Adrenal gland (tissue), 12 donors: ENCODE data around the gene CEP295NL. TPM values are rescaled to one million over a fixed set of nuclear protein-coding genes. Genes with fewer than 3 reads are reported as not detected.
"Not testable (repeated sequence)": the region's sequence is repeated elsewhere in the genome, so short reads cannot be mapped to it uniquely, and the experiment has no call there.

ENCODE experiments used
- DNase-seq, 7 donors: peaks; one replicate each; pipeline ENCODE4 v3.0.0-alpha.2; 2019 to 2020
- H3K27ac ChIP-seq, 5 donors: fragments of 200-600 bp; sonication (generic) in 4 of 5; 1 replicate in 3 of 5; 2 replicates in 2 of 5; pipeline versions ENCODE4 v1.5.1 to v1.8.0; 2016 to 2020; ENCODE audit warnings: mild to moderate bottlenecking in 1 of 5
- H3K27me3 ChIP-seq: fragments of 200-600 bp; 2 replicates; pipeline ENCODE4 v1.8.0; 2021
- H3K36me3 ChIP-seq, 2 donors: fragments of 200-600 bp; replicated peaks in 1 of 2; 1 replicate in 1 of 2; 2 replicates in 1 of 2; pipeline versions ENCODE4 v1.5.1 to v1.8.0; 2018 to 2022
- H3K4me1 ChIP-seq, 2 donors: fragments of 200-600 bp; replicated peaks in 1 of 2; 1 replicate in 1 of 2; 2 replicates in 1 of 2; pipeline versions ENCODE4 v1.5.1 to v1.8.0; 2018 to 2021
- H3K4me3 ChIP-seq, 4 donors: fragments of 200-600 bp; sonication (generic) in 3 of 4; one replicate each; pipeline ENCODE4 v1.5.1; 2016 to 2018
- H3K9me3 ChIP-seq, 3 donors: fragments of 200-600 bp; sonication (generic) in 1 of 3; replicated peaks in 1 of 3; 1 replicate in 2 of 3; 2 replicates in 1 of 3; pipeline versions ENCODE4 v1.5.1 to v1.8.0; 2016 to 2021
- POLR2A ChIP-seq, 2 donors: fragments of 450-650 bp; IDR thresholded peaks; one replicate each; pipeline ENCODE4 v1.6.1; 2017; ENCODE audit warnings: antibody characterized with exemption in 2 of 2, mild to moderate bottlenecking in 2 of 2, moderate library complexity in 1 of 2
- WGBS, 4 donors: extraction: QIAGEN DNeasy Blood & Tissue Kit in 2 of 4; methylation state at CpG; one replicate each; pipeline versions ENCODE4 v1.1.5 to v1.1.7; 2013 to 2017; 5-methylcytosine and 5-hydroxymethylcytosine counted together
- intact Hi-C, 2 donors: fragments of 100-400 bp; cut with DNase I; formaldehyde crosslinking; loops; one replicate each; pipeline versions ENCODE4 v1.14.1 to v1.15.0; 2022 to 2023
- polyA plus RNA-seq, 3 donors: library from polyadenylated mRNA; stranded (reverse); fragments of 200-250 nt in 2 of 3; fragments of 350-450 nt in 1 of 3; fragmentation: Illumina TruSeq in 1 of 3; extraction: RNeasy Lipid Tissue Mini Kit (QIAGEN cat#74804) in 1 of 3; gene quantifications; one replicate each; pipeline ENCODE4 v1.2.3, GENCODE V29; 2013 to 2014
- total RNA-seq, 9 donors: library from RNA; depleted of rRNA in 4 of 9; stranded (reverse); fragments of >200 nt in 4 of 9; fragments of 120-200 nt in 1 of 9; fragmentation: NEBNext Ultra II Directional in 1 of 9; extraction: Animal tissue kit (Norgen Biotek cat#: 25700) in 1 of 9; gene quantifications; one replicate each; pipeline versions ENCODE4 v1.1.0 to v1.2.4, GENCODE V29; 2013 to 2023
- TF ChIP-seq, protein P1 (sequence below), 6 experiments: fragments of 450-650 bp in 4 of 6; fragments of 200-600 bp in 2 of 6; sonication (generic) in 1 of 6; IDR thresholded peaks; 1 replicate in 5 of 6; 2 replicates in 1 of 6; pipeline versions ENCODE4 v1.5.1 to v1.8.0; 2016 to 2021; ENCODE audit warnings: antibody characterized with exemption in 6 of 6, mild to moderate bottlenecking in 2 of 6, moderate library complexity in 1 of 6
- donor health status: healthy with polysubstance abuse.
- donor health status: Bipolar disorder and iron deficiency.
- donor health status: DM: yes; HTN: yes; CAD: no.
- donor health status: DM: no; HTN: no; CAD: no.
- donor health status: DM: no; HTN: no; CAD: no.
- donor health status: DM: yes; HTN: yes; CAD: no.

CEP295NL gene
- total and polyA plus RNA-seq, 12 donors = 0.07 to 5.1 (median 0.95) TPM

DNA sequence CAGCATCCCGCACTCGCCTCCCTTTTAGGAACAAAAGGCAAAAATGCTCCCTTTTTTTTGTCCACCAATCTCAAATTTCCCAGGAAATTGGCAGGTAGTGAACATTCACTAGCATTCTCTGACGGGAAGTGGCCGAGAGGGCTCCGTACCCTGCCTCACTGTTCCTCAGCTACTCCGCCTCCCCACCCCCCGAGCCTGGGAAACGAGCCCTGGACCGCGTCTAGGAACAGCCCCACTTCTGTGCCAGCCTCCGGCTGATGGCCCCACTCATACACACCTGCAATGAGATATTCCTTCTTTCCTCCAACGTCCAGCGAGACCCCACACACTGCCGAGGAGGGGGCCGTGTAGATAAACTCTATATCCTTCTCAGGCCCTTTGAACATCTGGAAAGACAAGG lies 32.4 kb downstream of the CEP295NL start:
- TF ChIP-seq, protein P1, sequence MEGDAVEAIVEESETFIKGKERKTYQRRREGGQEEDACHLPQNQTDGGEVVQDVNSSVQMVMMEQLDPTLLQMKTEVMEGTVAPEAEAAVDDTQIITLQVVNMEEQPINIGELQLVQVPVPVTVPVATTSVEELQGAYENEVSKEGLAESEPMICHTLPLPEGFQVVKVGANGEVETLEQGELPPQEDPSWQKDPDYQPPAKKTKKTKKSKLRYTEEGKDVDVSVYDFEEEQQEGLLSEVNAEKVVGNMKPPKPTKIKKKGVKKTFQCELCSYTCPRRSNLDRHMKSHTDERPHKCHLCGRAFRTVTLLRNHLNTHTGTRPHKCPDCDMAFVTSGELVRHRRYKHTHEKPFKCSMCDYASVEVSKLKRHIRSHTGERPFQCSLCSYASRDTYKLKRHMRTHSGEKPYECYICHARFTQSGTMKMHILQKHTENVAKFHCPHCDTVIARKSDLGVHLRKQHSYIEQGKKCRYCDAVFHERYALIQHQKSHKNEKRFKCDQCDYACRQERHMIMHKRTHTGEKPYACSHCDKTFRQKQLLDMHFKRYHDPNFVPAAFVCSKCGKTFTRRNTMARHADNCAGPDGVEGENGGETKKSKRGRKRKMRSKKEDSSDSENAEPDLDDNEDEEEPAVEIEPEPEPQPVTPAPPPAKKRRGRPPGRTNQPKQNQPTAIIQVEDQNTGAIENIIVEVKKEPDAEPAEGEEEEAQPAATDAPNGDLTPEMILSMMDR (IDR thresholded peaks at IDR 0.05) = no peak
- TF ChIP-seq POLR2A (IDR thresholded peaks at IDR 0.05) = no peak
- DNase-seq = no peak
- no peak overlapping the region for H3K4me3 ChIP-seq
- no peak overlapping the region for H3K27ac ChIP-seq
- H3K9me3 ChIP-seq = no peaks in the 10 kb centered on the region
- H3K27me3 ChIP-seq = no peaks in the 10 kb centered on the region
- 85 to 91% (median 86%) methylated on average over 10 to 15 of the region's 15 CpGs for WGBS, 4 donors
- peaks cover 0 to 37% of the 10 kb centered on the region in 2 donors for H3K36me3 ChIP-seq
- intact Hi-C loops = no loop called here
- H3K4me1 ChIP-seq = peaks cover 11 to 18% of the 10 kb centered on the region in 2 donors

DNA sequence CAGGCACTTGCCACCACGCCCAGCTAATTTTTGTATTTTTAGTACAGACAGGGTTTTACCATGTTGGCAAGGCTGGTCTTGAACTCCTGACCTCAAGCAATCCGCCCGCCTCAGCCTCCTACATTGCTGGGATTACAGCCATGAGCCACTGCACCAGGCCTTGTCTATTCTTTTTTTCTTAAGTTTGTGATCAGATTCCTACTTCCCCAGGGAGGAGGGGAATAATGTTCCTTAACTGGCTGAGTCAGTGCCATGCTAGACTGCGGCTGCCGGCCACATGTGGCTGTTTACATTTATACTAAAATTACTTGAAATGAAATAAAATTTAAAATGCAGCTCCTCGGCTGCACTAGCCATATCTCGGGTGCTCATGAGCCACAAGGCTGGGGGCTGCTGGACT lies 34.6 kb downstream of the CEP295NL start:
- 74 to 89% (median 84%) methylated on average over 7 of the region's 7 CpGs for WGBS, 4 donors
- H3K27ac ChIP-seq = no peak overlapping the region
- peaks cover 5 to 11% of the 10 kb centered on the region in 2 donors for H3K4me1 ChIP-seq
- H3K4me3 ChIP-seq = no peak overlapping the region
- peaks cover 0 to 37% of the 10 kb centered on the region in 2 donors for H3K36me3 ChIP-seq
- no peak for TF ChIP-seq POLR2A (IDR thresholded peaks at IDR 0.05)
- TF ChIP-seq, protein P1 (IDR thresholded peaks at IDR 0.05) = no peak
- DNase-seq = no peak
- H3K27me3 ChIP-seq = no peaks in the 10 kb centered on the region
- intact Hi-C loops = loop anchor here in 1 of 2 donors (5.0 kb wide), 1 partner anchor 104 kb away; no protein-coding TSS in a partner anchor
- no peaks in the 10 kb centered on the region for H3K9me3 ChIP-seq

DNA sequence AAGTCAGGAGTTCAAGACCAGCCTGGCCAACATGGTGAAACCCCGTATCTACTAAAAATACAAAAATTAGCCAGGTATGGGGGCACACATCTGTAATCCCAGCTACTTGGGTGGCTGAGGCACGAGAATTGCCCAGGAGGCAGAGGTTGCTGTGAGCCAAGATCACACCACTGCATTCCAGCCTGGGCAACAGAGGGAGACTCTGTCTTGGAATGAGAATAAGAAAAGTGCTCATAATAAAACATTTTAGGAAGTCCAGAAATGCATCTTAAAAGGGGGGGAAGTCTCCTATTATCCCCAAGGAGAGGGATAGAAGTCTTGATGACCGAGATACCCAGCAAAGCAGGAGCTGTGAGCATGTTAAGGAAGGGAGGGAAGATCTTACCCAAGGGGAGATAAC lies 36.0 kb downstream of the CEP295NL start:
- Histone ChIP-seq H3K27ac (peak overlapping the region in 1 of 5 donors; percentile 39), H3K36me3 (peaks cover 0 to 28% of the 10 kb centered on the region in 2 donors)
- DNase-seq, H3K4me3 ChIP-seq, H3K27me3 ChIP-seq, H3K4me1 ChIP-seq, H3K9me3 ChIP-seq: not testable (repeated sequence)
- intact Hi-C loops = loop anchor here in 1 of 2 donors (5.0 kb wide), 1 partner anchor 105 kb away; no protein-coding TSS in a partner anchor
- 78 to 95% (median 91%) methylated on average over 3 of the region's 3 CpGs for WGBS, 4 donors

DNA sequence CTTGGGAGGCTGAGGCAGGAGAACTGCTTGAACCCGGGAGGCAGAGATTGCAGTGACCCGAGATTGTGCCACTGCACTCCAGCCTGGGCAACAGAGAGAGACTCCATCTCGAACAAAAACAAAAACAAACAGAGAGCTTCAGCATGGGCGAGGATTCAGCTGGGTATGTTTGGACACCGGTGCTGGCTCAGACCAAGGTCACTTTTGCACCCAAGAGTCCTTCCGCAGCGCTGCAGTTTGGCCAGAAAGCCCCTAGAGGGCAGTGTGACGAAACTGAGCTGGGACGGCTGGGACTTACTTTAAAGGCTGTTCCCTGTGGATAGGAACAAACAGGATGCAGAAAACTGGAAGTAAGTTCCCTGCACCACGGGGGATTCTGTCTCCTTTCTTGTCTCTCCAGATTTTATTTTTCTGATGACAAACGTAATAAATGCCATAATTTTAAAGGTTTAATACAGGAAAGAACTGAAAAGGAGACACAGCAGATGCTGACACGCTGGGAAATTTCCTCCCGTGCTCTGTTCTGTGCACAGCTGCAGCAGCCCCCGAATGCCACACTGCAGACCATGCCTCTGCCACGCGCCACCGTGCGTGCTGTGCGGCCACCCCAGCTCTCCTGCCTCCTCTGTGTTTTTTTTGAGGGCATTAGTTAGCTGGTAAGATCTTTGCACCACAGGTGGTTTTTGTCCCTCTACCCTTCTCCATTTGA lies 37.2 kb downstream of the CEP295NL start:
- no peaks in the 10 kb centered on the region for H3K27me3 ChIP-seq
- peak overlapping the region in 2 of 5 donors; percentile 13 to 61 for H3K27ac ChIP-seq
- intact Hi-C loops = loop anchor here (2.0 to 5.0 kb wide), 2 partner anchors 105 to 106 kb away; no protein-coding TSS in a partner anchor
- peaks cover 0 to 25% of the 10 kb centered on the region in 2 donors for H3K36me3 ChIP-seq
- H3K4me1 ChIP-seq = peaks cover 4 to 9% of the 10 kb centered on the region in 2 donors
- H3K4me3 ChIP-seq = no peak overlapping the region
- 15 to 21% (median 19%) methylated on average over 18 to 19 of the region's 19 CpGs for WGBS, 4 donors
- no peaks in the 10 kb centered on the region for H3K9me3 ChIP-seq
- peak; percentile 88 to 96 (median 92) for DNase-seq
- no peak for TF ChIP-seq POLR2A (IDR thresholded peaks at IDR 0.05)
- TF ChIP-seq, protein P1 (IDR thresholded peaks at IDR 0.05) = peak; percentile 91 to 94 (median 93)
